ENCODE results near the gene GSG1L. TPM values are rescaled to one million over a fixed set of nuclear protein-coding genes. Genes with fewer than 3 reads are reported as not detected.

Gene GSG1L
- total RNA-seq, 2 donors from 2014 or later = 13.9 to 34.7 TPM

GRCh38 chr16:27894386-27894785 is 169.1 kb downstream of the GSG1L start:
- no peak for TF ChIP-seq CTCF (IDR thresholded peaks at IDR 0.05)
- Histone ChIP-seq H3K36me3 (no peaks in the 10 kb centered on the region), H3K27me3 (no peaks in the 10 kb centered on the region), H3K4me1 (no peaks in the 10 kb centered on the region), H3K27ac (no peak overlapping the region), H3K4me3 (no peak overlapping the region), H3K9me3 (no peaks in the 10 kb centered on the region)
- DNase-seq (ENCODE audit: low spot score) = no peak

GRCh38 chr16:27892879-27893278 is 170.6 kb downstream of the GSG1L start:
- H3K27me3 ChIP-seq = no peaks in the 10 kb centered on the region
- TF ChIP-seq CTCF (IDR thresholded peaks at IDR 0.05) = no peak
- H3K9me3 ChIP-seq = no peaks in the 10 kb centered on the region
- DNase-seq (ENCODE audit: low spot score) = no peak
- no peaks in the 10 kb centered on the region for H3K4me1 ChIP-seq
- no peaks in the 10 kb centered on the region for H3K36me3 ChIP-seq
- no peak overlapping the region for H3K4me3 ChIP-seq
- H3K27ac ChIP-seq = no peak overlapping the region

- Histone ChIP-seq H3K4me3 (no peak overlapping the region), H3K36me3 (no peaks in the 10 kb centered on the region), H3K9me3 (no peaks in the 10 kb centered on the region), H3K27me3 (no peaks in the 10 kb centered on the region), H3K4me1 (no peaks in the 10 kb centered on the region), H3K27ac (no peak overlapping the region)
- no peak for TF ChIP-seq CTCF (IDR thresholded peaks at IDR 0.05)
- no peak for DNase-seq (ENCODE audit: low spot score)
These were observed 172.6 kb downstream of the GSG1L start for GRCh38 chr16:27890866-27891265.

GRCh38 chr16:27890006-27890405 is 173.5 kb downstream of the GSG1L start:
- Histone ChIP-seq H3K9me3 (no peaks in the 10 kb centered on the region), H3K4me3 (no peak overlapping the region), H3K27ac (no peak overlapping the region), H3K4me1 (no peaks in the 10 kb centered on the region), H3K27me3 (no peaks in the 10 kb centered on the region), H3K36me3 (no peaks in the 10 kb centered on the region)
- DNase-seq (ENCODE audit: low spot score) = no peak
- no peak for TF ChIP-seq CTCF (IDR thresholded peaks at IDR 0.05)

GRCh38 chr16:27883576-27883975 is 179.9 kb downstream of the GSG1L start:
- Histone ChIP-seq H3K36me3 (no peaks in the 10 kb centered on the region), H3K9me3 (no peaks in the 10 kb centered on the region), H3K27ac (no peak overlapping the region), H3K27me3 (no peaks in the 10 kb centered on the region), H3K4me1 (no peaks in the 10 kb centered on the region), H3K4me3 (no peak overlapping the region)
- TF ChIP-seq CTCF (IDR thresholded peaks at IDR 0.05) = no peak
- DNase-seq (ENCODE audit: low spot score) = no peak

- no peaks in the 10 kb centered on the region for H3K36me3 ChIP-seq
These were observed 183.2 kb downstream of the GSG1L start for GRCh38 chr16:27880287-27880686.

More at GRCh38 chr16:27880287-27880686, 183.2 kb downstream of the GSG1L start:
- no peaks in the 10 kb centered on the region for H3K4me1 ChIP-seq
- TF ChIP-seq CTCF (IDR thresholded peaks at IDR 0.05) = no peak
- DNase-seq (ENCODE audit: low spot score) = no peak
- H3K27me3 ChIP-seq = no peaks in the 10 kb centered on the region
- H3K27ac ChIP-seq = no peak overlapping the region
- H3K9me3 ChIP-seq = no peaks in the 10 kb centered on the region
- no peak overlapping the region for H3K4me3 ChIP-seq

All from right atrium auricular region (tissue), 2 donors.